OCI-LY7 (cell line): Measurements from ENCODE around the gene B3GALT6. TPM values are rescaled to one million over a fixed set of nuclear protein-coding genes. Genes with fewer than 3 reads are reported as not detected.
A peak's percentile ranks its signal among the peaks of the same experiment; 100 is the strongest.

Source experiments
- BruUV-seq: library from RNA; stranded (reverse); fragments of 400-500 nt; replicated peaks from 2 replicates; lab custom pipeline; 2021; lab: Mats Ljungman, UMichigan
- CTCF ChIA-PET: fragments of 300-600 bp; sonication (Branson Sonifier 250); formaldehyde crosslinking; loops from one replicate; lab custom pipeline; 2022; ENCODE audit warnings: antibody characterized with exemption; ENCODE audit not compliant: unreplicated experiment; lab: Charles Lee
- POLR2A ChIA-PET: fragments of 300-600 bp; sonication (Branson Sonifier 250); formaldehyde crosslinking; loops from one replicate; lab custom pipeline; 2022; ENCODE audit warnings: antibody characterized with exemption; lab: Charles Lee
- DNase-seq: peaks from one replicate; pipeline ENCODE4 v3.0.0-alpha.2; 2015; ENCODE audit warnings: low spot score
- H2AFZ ChIP-seq: fragments of 200-600 bp; sonication (generic), shearing (Covaris generic); 2 replicates; pipeline ENCODE4 v1.6.1; 2014; ENCODE audit warnings: mild to moderate bottlenecking, antibody characterized with exemption, low read length, moderate library complexity
- H3K27ac ChIP-seq: fragments of 200-600 bp; sonication (generic); 2 replicates; pipeline ENCODE4 v1.5.1; 2014; ENCODE audit warnings: mixed run types, low read depth, mild to moderate bottlenecking, moderate library complexity, low read length, inconsistent platforms; ENCODE audit not compliant: poor library complexity, severe bottlenecking
- H3K36me3 ChIP-seq: fragments of 200-600 bp; sonication (generic); 2 replicates; pipeline ENCODE4 v1.6.1; 2014; ENCODE audit warnings: mild to moderate bottlenecking, antibody characterized with exemption, low read length, moderate library complexity, mixed read lengths; ENCODE audit not compliant: insufficient read depth
- H3K4me1 ChIP-seq: fragments of 200-600 bp; sonication (generic); 2 replicates; pipeline ENCODE4 v1.5.1; 2014; ENCODE audit warnings: mild to moderate bottlenecking, low read length; ENCODE audit not compliant: insufficient read depth, poor library complexity, severe bottlenecking
- H3K4me2 ChIP-seq: fragments of 200-600 bp; sonication (generic); 2 replicates; pipeline ENCODE4 v1.6.1; 2014; ENCODE audit warnings: mild to moderate bottlenecking, low read length
- H3K4me3 ChIP-seq: fragments of 200-600 bp; sonication (generic); 2 replicates; pipeline ENCODE4 v1.5.1; 2014; ENCODE audit warnings: mild to moderate bottlenecking, low read depth, low read length; ENCODE audit not compliant: poor library complexity, severe bottlenecking
- H3K79me2 ChIP-seq: fragments of 200-600 bp; sonication (generic); 2 replicates; pipeline ENCODE4 v1.6.1; 2016; ENCODE audit warnings: low read depth, mild to moderate bottlenecking, low read length, moderate library complexity, mixed read lengths; ENCODE audit not compliant: insufficient read depth
- H3K9me2 ChIP-seq: fragments of 200-600 bp; sonication (generic); 2 replicates; pipeline ENCODE4 v1.6.1; 2016; ENCODE audit warnings: mild to moderate bottlenecking, low read length, mixed read lengths; ENCODE audit not compliant: insufficient read depth
- H3K9me3 ChIP-seq: fragments of 200-600 bp; sonication (generic); 2 replicates; pipeline ENCODE4 v1.6.1; 2014; ENCODE audit warnings: mild to moderate bottlenecking, mixed run types, low read length, mixed read lengths
- H4K20me1 ChIP-seq: fragments of 200-600 bp; sonication (generic); 2 replicates; pipeline ENCODE4 v1.6.1; 2014; ENCODE audit warnings: mild to moderate bottlenecking, antibody characterized with exemption, low read length, moderate library complexity, mixed read lengths; ENCODE audit not compliant: insufficient read depth
- EZH2phosphoT487 ChIP-seq: fragments of 200-600 bp; sonication (generic); IDR thresholded peaks from 2 replicates; pipeline ENCODE4 v1.6.1; 2018; ENCODE audit warnings: low read depth, borderline replicate concordance, mild to moderate bottlenecking, mixed run types, antibody characterized with exemption, low read length, moderate library complexity, mixed read lengths
- intact Hi-C: fragments of 100-400 bp; cut with micrococcal nuclease; formaldehyde crosslinking; loops from one replicate; pipeline ENCODE4 v1.10.0; 2022; ENCODE audit not compliant: unreplicated experiment
- total RNA-seq, 2 experiments: library from RNA; depleted of rRNA in 1 of 2; stranded (reverse); fragments of >200 nt in 1 of 2; shearing (Covaris generic) in 1 of 2; gene quantifications; 2 replicates each; pipeline ENCODE4 v1.2.3, GENCODE V29; 2014 to 2022
- TF ChIP-seq, protein P1 (sequence below): fragments of 200-600 bp; sonication (generic); conservative IDR thresholded peaks from 2 replicates; pipeline ENCODE4 v1.5.1; 2014; ENCODE audit warnings: mild to moderate bottlenecking, antibody characterized with exemption, low read length, moderate library complexity, mixed read lengths

The B3GALT6 gene
- total RNA-seq, 2 experiments from 2014 or later: 27.1 to 36.2 TPM

DNA sequence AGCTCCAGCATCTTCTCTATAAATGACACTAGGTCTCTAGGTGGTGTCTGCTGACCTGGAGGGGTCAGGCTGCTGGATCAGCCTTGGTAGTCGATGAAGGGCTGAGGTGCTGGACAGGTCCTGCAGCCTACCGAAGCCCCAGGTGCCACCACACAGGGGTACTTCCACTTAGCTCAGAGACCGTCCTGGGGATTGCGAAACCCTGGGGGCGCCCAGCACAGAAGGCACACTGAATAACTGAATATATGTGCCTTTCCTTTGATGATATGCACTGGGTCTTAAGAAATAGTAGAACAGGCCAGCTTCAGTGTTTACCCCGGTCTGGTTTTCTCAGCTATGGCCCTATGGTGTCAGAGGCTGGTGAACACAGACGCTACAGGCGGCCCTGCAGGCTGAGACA, 30.7 kb downstream of the B3GALT6 start:
- ChIA-PET CTCF (no interaction called here), POLR2A (no interaction called here)
- no peak overlapping the region for H3K4me3 ChIP-seq
- no peak overlapping the region for H3K4me2 ChIP-seq
- H4K20me1 ChIP-seq: no peaks in the 10 kb centered on the region
- H3K9me2 ChIP-seq: no peaks in the 10 kb centered on the region
- H2AFZ ChIP-seq: no peak overlapping the region
- no peak for DNase-seq
- H3K36me3 ChIP-seq: peaks cover 77% of the 10 kb centered on the region
- TF ChIP-seq EZH2phosphoT487: no peak
- TF ChIP-seq, protein P1, sequence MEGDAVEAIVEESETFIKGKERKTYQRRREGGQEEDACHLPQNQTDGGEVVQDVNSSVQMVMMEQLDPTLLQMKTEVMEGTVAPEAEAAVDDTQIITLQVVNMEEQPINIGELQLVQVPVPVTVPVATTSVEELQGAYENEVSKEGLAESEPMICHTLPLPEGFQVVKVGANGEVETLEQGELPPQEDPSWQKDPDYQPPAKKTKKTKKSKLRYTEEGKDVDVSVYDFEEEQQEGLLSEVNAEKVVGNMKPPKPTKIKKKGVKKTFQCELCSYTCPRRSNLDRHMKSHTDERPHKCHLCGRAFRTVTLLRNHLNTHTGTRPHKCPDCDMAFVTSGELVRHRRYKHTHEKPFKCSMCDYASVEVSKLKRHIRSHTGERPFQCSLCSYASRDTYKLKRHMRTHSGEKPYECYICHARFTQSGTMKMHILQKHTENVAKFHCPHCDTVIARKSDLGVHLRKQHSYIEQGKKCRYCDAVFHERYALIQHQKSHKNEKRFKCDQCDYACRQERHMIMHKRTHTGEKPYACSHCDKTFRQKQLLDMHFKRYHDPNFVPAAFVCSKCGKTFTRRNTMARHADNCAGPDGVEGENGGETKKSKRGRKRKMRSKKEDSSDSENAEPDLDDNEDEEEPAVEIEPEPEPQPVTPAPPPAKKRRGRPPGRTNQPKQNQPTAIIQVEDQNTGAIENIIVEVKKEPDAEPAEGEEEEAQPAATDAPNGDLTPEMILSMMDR: no peak
- no TSS peak for BruUV-seq
- H3K9me3 ChIP-seq: no peaks in the 10 kb centered on the region
- intact Hi-C loops: no loop called here
- H3K4me1 ChIP-seq: no peaks in the 10 kb centered on the region
- H3K79me2 ChIP-seq: no peaks in the 10 kb centered on the region
- H3K27ac ChIP-seq: no peak overlapping the region

DNA sequence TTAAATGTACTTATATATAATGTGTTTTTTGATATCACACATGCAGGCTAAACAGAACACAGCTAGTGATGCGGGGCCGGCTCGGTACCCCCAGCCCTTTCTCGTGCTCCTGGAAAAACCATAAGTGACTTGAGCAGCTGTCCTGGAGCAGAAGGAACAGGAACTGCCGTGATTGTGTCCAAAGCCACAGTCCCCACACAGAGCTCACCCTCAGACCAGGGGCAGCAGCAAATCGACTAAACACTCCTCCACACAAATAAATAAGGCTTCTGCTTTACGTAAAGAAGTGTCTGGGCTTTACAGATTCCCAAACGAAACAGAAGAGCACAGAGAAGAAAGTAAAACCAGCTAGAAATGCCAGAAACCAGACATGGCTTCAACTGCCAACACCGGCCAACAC, 32.0 kb downstream of the B3GALT6 start:
- ChIA-PET POLR2A (no interaction called here), CTCF (no interaction called here)
- Histone ChIP-seq H4K20me1 (no peaks in the 10 kb centered on the region), H3K4me2 (no peak overlapping the region), H3K4me3 (no peak overlapping the region), H3K27ac (no peak overlapping the region), H3K36me3 (peaks cover 83% of the 10 kb centered on the region), H3K4me1 (no peaks in the 10 kb centered on the region), H3K9me3 (no peaks in the 10 kb centered on the region), H3K79me2 (no peaks in the 10 kb centered on the region), H3K9me2 (no peaks in the 10 kb centered on the region), H2AFZ (no peak overlapping the region)
- TF ChIP-seq, protein P1: no peak
- TF ChIP-seq EZH2phosphoT487: no peak
- DNase-seq: no peak
- TSS peak; percentile 18 for BruUV-seq
- intact Hi-C loops: no loop called here

DNA sequence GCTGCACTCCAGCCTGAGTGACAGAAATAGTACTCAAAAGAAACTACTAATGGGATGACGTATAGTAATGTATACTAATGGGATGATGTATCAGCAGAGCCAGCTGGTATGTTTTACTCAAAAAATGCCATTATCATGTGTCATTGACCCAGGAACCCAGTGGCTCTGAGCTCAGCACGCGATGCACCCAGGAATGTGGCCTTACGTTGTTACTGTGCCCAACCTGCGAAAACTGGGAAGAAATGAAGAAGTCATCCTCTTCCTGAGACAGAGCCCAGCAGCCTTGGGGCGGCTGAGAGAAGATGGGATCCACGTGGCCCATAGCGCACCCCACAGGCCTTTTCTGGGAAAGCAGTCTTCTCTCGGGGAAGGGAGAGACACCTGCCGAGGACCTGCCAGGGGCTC, 32.8 kb downstream of the B3GALT6 start:
- Histone ChIP-seq H3K9me2 (no peaks in the 10 kb centered on the region), H3K4me3 (no peak overlapping the region), H2AFZ (no peak overlapping the region), H3K27ac (no peak overlapping the region), H3K36me3 (peaks cover 78% of the 10 kb centered on the region), H3K79me2 (peaks cover 5% of the 10 kb centered on the region), H3K4me1 (no peaks in the 10 kb centered on the region), H3K9me3 (no peaks in the 10 kb centered on the region), H4K20me1 (no peaks in the 10 kb centered on the region), H3K4me2 (no peak overlapping the region)
- POLR2A ChIA-PET: no interaction called here
- no TSS peak for BruUV-seq
- DNase-seq: no peak
- intact Hi-C loops: no loop called here
- TF ChIP-seq, protein P1: peak; percentile 48; the same call in 1 of the 2 replicates
- no peak for TF ChIP-seq EZH2phosphoT487
- CTCF ChIA-PET: no interaction called here
